Spleen (tissue), 11 donors: ENCODE results near the gene OSBPL10. TPM values are rescaled to one million over a fixed set of nuclear protein-coding genes. Genes with fewer than 3 reads are reported as not detected.

Source experiments
- DNase-seq: peaks from one replicate; pipeline ENCODE4 v3.0.0-alpha.2; 2020
- H3K27ac ChIP-seq, 8 donors: fragments of 200-600 bp; sonication (generic) in 7 of 8; 1 replicate in 4 of 8; 2 replicates in 4 of 8; pipeline versions ENCODE4 v1.5.0 to v1.8.0; 2016 to 2021; ENCODE audit warnings: inconsistent platforms in 4 of 8, mild to moderate bottlenecking in 4 of 8, moderate library complexity in 1 of 8
- H3K27me3 ChIP-seq, 7 donors: fragments of 200-600 bp; sonication (generic) in 6 of 7; replicated peaks in 1 of 7; 1 replicate in 4 of 7; 2 replicates in 3 of 7; pipeline versions ENCODE4 v1.5.0 to v1.8.0; 2016 to 2021; ENCODE audit warnings: inconsistent platforms in 3 of 7, mild to moderate bottlenecking in 1 of 7
- H3K36me3 ChIP-seq, 6 donors: fragments of 200-600 bp; sonication (generic) in 5 of 6; 1 replicate in 4 of 6; 2 replicates in 2 of 6; pipeline versions ENCODE4 v1.5.0 to v1.8.0; 2016 to 2021; ENCODE audit warnings: inconsistent platforms in 2 of 6
- H3K4me1 ChIP-seq, 6 donors: fragments of 200-600 bp; sonication (generic) in 5 of 6; 1 replicate in 3 of 6; 2 replicates in 3 of 6; pipeline versions ENCODE4 v1.5.0 to v1.8.0; 2016 to 2021; ENCODE audit warnings: inconsistent platforms in 3 of 6
- H3K4me3 ChIP-seq, 8 donors: fragments of 200-600 bp; sonication (generic) in 7 of 8; 1 replicate in 4 of 8; 2 replicates in 4 of 8; pipeline versions ENCODE4 v1.5.0 to v1.8.0; 2016 to 2021; ENCODE audit warnings: inconsistent platforms in 4 of 8, mild to moderate bottlenecking in 4 of 8, moderate library complexity in 2 of 8
- H3K9me3 ChIP-seq, 8 donors: fragments of 200-600 bp; sonication (generic) in 7 of 8; 1 replicate in 4 of 8; 2 replicates in 4 of 8; pipeline versions ENCODE4 v1.5.0 to v1.8.0; 2016 to 2021; ENCODE audit warnings: inconsistent platforms in 4 of 8
- CTCF ChIP-seq, 11 experiments: fragments of 200-600 bp in 7 of 11; fragments of 450-650 bp in 4 of 11; sonication (generic) in 4 of 11; IDR thresholded peaks in 8 of 11; conservative IDR thresholded peaks in 3 of 11; 1 replicate in 7 of 11; 2 replicates in 4 of 11; pipeline versions ENCODE4 v1.4.0 to v1.8.0; 2016 to 2021; ENCODE audit warnings: antibody characterized with exemption in 11 of 11, inconsistent platforms in 4 of 11, mild to moderate bottlenecking in 1 of 11
- POLR2A ChIP-seq, 3 donors: fragments of 450-650 bp; IDR thresholded peaks; one replicate each; pipeline ENCODE4 v1.5.1; 2017; ENCODE audit warnings: antibody characterized with exemption in 3 of 3, mild to moderate bottlenecking in 1 of 3
- POLR2AphosphoS5 ChIP-seq, 3 donors: sonication (generic); formaldehyde crosslinking; IDR thresholded peaks; one replicate each; pipeline ENCODE4 v1.5.1; 2017; ENCODE audit warnings: antibody characterized with exemption in 3 of 3
- WGBS, 5 donors: extraction: QIAGEN DNeasy Blood & Tissue Kit in 3 of 5; methylation state at CpG; one replicate each; pipeline versions ENCODE4 v1.1.5 to v1.1.7; 2013 to 2018; 5-methylcytosine and 5-hydroxymethylcytosine counted together
- intact Hi-C: fragments of 100-400 bp; cut with DNase I; formaldehyde crosslinking; loops from one replicate; pipeline ENCODE4 v1.15.0; 2023; ENCODE audit warnings: low total_unique reads
- polyA plus RNA-seq, 3 donors: library from polyadenylated mRNA; stranded (reverse); fragments of 200-250 nt; gene quantifications; one replicate each; pipeline ENCODE4 v1.2.1, GENCODE V29; 2013
- total RNA-seq, 7 donors: library from RNA; depleted of rRNA in 3 of 7; stranded (reverse); fragments of >200 nt in 3 of 7; fragmentation: NEBNext Ultra II Directional in 4 of 7; extraction: Animal tissue kit (Norgen Biotek cat#: 25700) in 4 of 7; gene quantifications; one replicate each; pipeline versions ENCODE4 v1.1.0 to v1.2.1, GENCODE V29; 2016 to 2021
- donor health status: healthy with polysubstance abuse.
- donor health status: DM: no; HTN: no; CAD: no; lungs with moderate emphysema.
- donor health status: DM: no; HTN: no; CAD: no.
- donor health status: Bipolar disorder and iron deficiency.
- donor health status: healthy.
- donor health status: DM: no; HTN: no; CAD: no.
- donor health status: DM: yes; HTN: yes; CAD: no.

The OSBPL10 gene
- total and polyA plus RNA-seq, 10 donors: 3.8 to 95.1 (median 56.5) TPM

- Histone ChIP-seq H3K27ac (no peak overlapping the region), H3K27me3 (no peaks in the 10 kb centered on the region), H3K4me1 (peaks cover 0 to 17% (median 10%) of the 10 kb centered on the region in 6 donors), H3K36me3 (peaks cover 0 to 8% (median 0%) of the 10 kb centered on the region in 6 donors), H3K4me3 (no peak overlapping the region), H3K9me3 (no peaks in the 10 kb centered on the region)
- intact Hi-C loops: no loop called here
- TF ChIP-seq CTCF (IDR thresholded peaks at IDR 0.05 in 8 of 11, conservative IDR thresholded peaks at IDR 0.05 in 3 of 11): no peak
- no peak for TF ChIP-seq POLR2A (IDR thresholded peaks at IDR 0.05)
- TF ChIP-seq POLR2AphosphoS5 (IDR thresholded peaks at IDR 0.05): no peak
- no peak for DNase-seq
- WGBS, 5 donors: 87 to 96% (median 92%) methylated on average over 7 of the region's 7 CpGs
Measured at GRCh38 chr3:31752305-31753049, 228.6 kb downstream of the OSBPL10 start.

- H3K9me3 ChIP-seq: no peaks in the 10 kb centered on the region
- intact Hi-C loops: no loop called here
- H3K27me3 ChIP-seq: no peaks in the 10 kb centered on the region
- TF ChIP-seq POLR2A (IDR thresholded peaks at IDR 0.05) (no peak), CTCF (IDR thresholded peaks at IDR 0.05 in 8 of 11, conservative IDR thresholded peaks at IDR 0.05 in 3 of 11) (no peak), POLR2AphosphoS5 (IDR thresholded peaks at IDR 0.05) (no peak)
- peaks cover 0 to 22% (median 0%) of the 10 kb centered on the region in 6 donors for H3K36me3 ChIP-seq
- H3K4me3 ChIP-seq: no peak overlapping the region
- DNase-seq: no peak
- H3K27ac ChIP-seq: no peak overlapping the region
- no peaks in the 10 kb centered on the region for H3K4me1 ChIP-seq
- 82 to 93% (median 86%) methylated on average over 2 of the region's 2 CpGs for WGBS, 5 donors
Measured at GRCh38 chr3:31750341-31750740, 230.7 kb downstream of the OSBPL10 start.

- H3K4me3 ChIP-seq: no peak overlapping the region
- no peaks in the 10 kb centered on the region for H3K27me3 ChIP-seq
- no peak for DNase-seq
- intact Hi-C loops: no loop called here
- TF ChIP-seq POLR2AphosphoS5 (IDR thresholded peaks at IDR 0.05): no peak
- TF ChIP-seq POLR2A (IDR thresholded peaks at IDR 0.05): no peak
- TF ChIP-seq CTCF (IDR thresholded peaks at IDR 0.05 in 8 of 11, conservative IDR thresholded peaks at IDR 0.05 in 3 of 11): no peak
- H3K27ac ChIP-seq: no peak overlapping the region
- peaks cover 0 to 32% (median 0%) of the 10 kb centered on the region in 6 donors for H3K36me3 ChIP-seq
- H3K4me1 ChIP-seq: no peaks in the 10 kb centered on the region
- no peaks in the 10 kb centered on the region for H3K9me3 ChIP-seq
- 82 to 92% (median 90%) methylated on average over 5 of the region's 5 CpGs for WGBS, 5 donors
Measured at GRCh38 chr3:31748933-31749295, 232.1 kb downstream of the OSBPL10 start.

- Histone ChIP-seq H3K4me1 (no peaks in the 10 kb centered on the region), H3K9me3 (no peaks in the 10 kb centered on the region), H3K27me3 (no peaks in the 10 kb centered on the region), H3K36me3 (peaks cover 0 to 37% (median 0%) of the 10 kb centered on the region in 6 donors), H3K4me3 (no peak overlapping the region), H3K27ac (no peak overlapping the region)
- no peak for TF ChIP-seq CTCF (IDR thresholded peaks at IDR 0.05 in 8 of 11, conservative IDR thresholded peaks at IDR 0.05 in 3 of 11)
- 82 to 90% (median 85%) methylated on average over 5 of the region's 5 CpGs for WGBS, 5 donors
- DNase-seq: no peak
- intact Hi-C loops: no loop called here
Measured at GRCh38 chr3:31748281-31748932, 232.7 kb downstream of the OSBPL10 start.
